IPS-11a (cell line): ENCODE measurements around the gene S100PBP.

Experiments used
- H3K4me3 ChIP-seq: one replicate; pipeline ENCODE4 v1.5.1; 2013; ENCODE audit warnings: low read depth, low read length, control low read depth

S100PBP gene

DNA sequence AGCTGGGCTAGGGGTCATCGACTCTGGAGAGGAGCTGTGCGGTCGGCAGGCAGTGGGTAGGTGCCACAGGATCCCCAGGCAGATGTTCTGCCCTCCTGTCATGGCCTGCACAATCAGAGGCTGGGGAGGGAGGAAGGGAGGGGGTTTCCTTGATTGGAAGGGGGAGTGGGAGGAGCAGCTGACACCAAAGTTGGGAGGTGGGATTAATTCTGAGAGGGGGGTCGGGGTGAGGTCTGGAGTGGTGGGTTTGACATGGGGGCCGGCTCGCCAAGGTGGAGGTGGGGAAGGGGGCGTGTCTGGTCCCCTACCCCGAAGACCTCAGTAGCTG, 68.2 kb downstream of the S100PBP start:
- H3K4me3 ChIP-seq = no peak overlapping the region

DNA sequence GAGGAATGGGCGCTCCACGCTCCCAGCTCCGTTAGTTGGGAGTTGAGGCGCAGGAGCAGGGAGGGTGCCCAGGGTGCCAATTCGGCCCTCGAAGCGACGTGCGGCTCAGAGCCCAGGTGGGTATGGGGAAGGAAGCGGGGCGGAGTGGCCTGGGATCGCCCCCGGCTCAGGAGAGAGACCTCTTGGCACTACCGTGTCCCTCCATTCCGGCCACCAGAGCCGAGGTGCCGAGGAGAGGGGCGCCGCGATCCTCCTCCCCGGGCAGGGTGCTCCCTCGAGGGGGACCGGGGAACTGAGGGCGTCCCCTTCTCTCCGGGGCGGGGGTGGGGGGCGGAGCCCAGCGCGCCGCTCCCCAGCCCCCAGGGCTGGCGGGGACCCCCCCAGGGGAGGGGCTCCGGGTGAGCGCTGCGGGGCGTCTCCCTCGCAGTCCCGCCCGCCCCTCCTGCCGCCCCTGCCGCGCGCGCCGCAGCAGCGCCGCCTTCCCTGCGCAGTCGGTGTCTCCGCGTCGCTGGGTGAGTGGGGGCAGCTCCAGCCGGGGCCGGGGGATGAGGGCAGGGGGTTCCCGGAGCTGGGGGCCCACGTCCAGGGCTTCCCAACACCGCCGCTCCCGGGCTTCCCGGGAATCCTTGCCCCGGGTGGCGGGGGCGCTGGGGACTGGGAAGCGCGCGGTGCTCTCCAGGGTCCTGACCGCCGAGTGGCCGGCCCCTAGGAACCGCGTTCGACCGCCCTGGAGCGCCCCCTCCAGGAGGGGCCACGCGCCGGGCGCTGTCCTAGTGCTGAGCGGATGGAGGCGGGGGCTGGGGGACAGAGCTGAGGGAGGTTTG, 68.8 kb downstream of the S100PBP start, which contains the start of gene HPCA:
Gene HPCA (plus strand): TSS at position 488 of the 824 bp plus-strand sequence. CDS start 2,408 bp downstream, outside the sequence.
- no peak within 1 kb of the TSS for H3K4me3 ChIP-seq

GRCh38 chr1:32886828-32887414, 69.5 kb downstream of the S100PBP start:
- no peak overlapping the region for H3K4me3 ChIP-seq

GRCh38 chr1:32887623-32888022, 70.2 kb downstream of the S100PBP start:
- no peak overlapping the region for H3K4me3 ChIP-seq

DNA sequence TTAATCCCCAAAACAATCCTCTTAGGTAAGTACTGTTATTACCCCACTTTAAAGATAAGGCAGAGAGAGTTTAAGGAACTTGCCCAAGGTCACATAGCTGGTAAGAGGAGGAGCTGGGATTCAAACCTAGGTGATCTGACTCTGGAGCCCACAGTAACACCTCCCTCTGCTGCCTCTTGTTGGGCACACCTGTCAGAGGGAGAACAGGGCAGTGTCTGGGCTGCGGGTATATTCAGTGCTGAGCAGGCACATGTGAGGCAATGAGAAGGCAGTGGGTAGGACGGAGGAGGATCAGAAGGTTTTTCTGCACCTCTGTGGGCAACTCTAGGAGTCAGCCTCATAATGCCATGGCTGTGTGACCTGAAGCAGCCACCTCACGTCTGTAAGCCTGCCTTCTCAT, 70.7 kb downstream of the S100PBP start:
- H3K4me3 ChIP-seq = no peak overlapping the region

DNA sequence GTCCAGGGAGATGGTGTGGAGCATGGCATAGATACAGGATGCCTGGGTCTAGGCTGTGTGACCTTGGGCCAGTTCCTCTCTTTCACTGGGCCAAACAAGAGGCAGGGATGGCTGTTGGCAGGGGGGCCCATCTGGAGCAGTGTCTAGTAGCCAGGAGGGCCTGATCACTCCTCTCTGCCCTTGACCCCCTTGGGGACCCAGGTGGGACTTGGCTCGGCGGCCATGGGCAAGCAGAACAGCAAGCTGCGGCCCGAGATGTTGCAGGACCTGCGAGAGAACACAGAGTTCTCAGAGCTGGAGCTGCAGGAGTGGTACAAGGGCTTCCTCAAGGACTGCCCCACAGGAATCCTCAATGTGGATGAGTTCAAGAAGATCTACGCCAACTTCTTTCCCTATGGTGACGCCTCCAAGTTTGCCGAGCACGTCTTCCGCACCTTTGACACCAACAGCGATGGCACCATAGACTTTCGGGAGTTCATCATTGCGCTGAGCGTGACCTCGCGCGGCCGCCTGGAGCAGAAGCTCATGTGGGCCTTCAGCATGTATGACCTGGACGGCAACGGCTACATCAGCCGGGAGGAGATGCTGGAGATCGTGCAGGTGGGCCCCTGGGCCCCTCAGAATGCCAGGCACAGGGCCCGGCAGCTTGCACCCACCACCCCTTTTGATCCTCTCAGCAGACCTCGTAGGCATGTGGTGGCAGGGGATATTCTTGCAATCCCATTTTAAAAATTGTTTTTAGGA, 71.4 kb downstream of the S100PBP start:
- H3K4me3 ChIP-seq = no peak overlapping the region

GRCh38 chr1:32889731-32890278, 72.4 kb downstream of the S100PBP start:
- no peak overlapping the region for H3K4me3 ChIP-seq

GRCh38 chr1:32890516-32891240, 73.2 kb downstream of the S100PBP start:
- H3K4me3 ChIP-seq = no peak overlapping the region

- H3K4me3 ChIP-seq = no peak overlapping the region
Measured at GRCh38 chr1:32891241-32891570, 73.8 kb downstream of the S100PBP start.

- H3K4me3 ChIP-seq = no peak overlapping the region
Measured at GRCh38 chr1:32891630-32892029, 74.2 kb downstream of the S100PBP start.

DNA sequence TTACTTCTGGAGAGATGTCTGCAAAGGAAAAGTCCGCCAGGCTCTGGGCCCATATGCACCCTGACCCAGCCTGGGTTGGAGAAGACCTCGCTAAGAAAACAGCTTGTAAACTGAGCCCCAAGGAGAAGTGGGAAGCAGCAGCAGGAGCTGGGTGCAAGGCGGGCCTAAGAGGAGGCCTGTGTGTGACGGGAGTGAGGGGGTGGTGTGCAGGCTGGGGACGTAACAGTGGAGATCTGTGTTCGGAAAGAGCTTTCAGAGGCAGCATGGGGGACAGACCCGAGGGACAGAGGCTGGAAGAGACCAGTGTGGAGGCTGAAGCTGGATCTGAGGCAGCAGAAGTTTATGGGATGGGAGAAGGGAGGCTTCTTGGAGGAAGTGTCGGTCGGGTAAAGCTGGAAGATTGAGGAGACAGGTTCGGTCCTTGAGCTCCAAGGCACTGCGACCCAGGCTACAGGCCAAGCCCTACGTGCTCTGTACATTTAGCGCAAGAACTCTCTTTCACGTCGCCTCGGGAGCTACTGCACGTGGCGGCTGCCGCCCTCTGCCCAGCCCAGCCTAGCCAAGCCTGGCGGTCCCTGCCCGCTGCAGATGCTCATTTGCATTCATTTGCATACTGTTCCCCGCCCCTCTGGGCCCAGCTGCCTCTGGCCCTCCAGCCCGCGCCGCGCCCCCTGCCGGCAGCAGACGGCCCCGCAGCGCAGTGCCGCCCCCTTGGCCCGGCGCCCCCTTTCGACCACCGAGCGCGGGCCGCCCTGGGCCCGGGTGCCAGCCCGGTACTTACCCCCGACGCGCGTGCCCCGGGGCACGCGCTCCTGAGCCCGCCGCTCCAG, 75.1 kb downstream of the S100PBP start:
- peak overlapping the region; percentile 56 for H3K4me3 ChIP-seq

DNA sequence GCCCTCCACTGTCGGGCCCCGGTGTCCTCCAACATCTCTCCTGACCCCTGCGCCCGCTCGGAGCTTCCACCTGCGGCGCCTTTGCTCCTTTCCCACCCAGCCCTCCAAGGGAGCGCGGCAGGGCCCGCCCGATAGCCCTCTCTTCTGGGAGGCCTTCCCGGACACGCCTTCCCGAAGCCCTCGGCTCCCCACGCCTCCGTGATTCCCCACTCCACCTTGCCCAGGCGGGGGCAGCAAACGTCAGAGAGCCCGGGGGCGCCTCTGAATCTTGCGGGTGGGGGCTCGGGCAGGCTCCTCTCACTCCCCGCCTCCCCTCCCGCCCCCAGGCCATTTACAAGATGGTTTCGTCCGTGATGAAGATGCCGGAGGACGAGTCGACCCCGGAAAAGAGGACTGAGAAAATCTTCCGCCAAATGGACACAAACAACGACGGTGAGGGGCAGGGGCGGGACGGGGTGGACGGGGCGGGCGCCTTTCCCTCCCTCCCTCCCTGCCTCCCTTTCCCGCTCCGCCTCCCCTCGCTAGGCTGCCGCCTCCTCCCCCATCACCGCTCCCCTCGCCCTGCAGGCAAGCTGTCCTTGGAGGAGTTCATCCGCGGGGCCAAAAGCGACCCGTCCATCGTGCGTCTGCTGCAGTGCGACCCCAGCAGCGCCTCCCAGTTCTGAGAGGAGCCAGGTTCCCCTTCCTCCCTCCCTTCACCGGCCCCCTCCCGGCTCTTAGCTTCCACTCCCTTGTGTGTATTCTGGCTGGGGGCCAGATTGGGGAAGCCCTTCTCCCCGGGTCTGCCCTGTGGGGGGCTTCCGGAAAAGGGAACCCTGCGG, 76.0 kb downstream of the S100PBP start:
- H3K4me3 ChIP-seq = peak overlapping the region; percentile 56

DNA sequence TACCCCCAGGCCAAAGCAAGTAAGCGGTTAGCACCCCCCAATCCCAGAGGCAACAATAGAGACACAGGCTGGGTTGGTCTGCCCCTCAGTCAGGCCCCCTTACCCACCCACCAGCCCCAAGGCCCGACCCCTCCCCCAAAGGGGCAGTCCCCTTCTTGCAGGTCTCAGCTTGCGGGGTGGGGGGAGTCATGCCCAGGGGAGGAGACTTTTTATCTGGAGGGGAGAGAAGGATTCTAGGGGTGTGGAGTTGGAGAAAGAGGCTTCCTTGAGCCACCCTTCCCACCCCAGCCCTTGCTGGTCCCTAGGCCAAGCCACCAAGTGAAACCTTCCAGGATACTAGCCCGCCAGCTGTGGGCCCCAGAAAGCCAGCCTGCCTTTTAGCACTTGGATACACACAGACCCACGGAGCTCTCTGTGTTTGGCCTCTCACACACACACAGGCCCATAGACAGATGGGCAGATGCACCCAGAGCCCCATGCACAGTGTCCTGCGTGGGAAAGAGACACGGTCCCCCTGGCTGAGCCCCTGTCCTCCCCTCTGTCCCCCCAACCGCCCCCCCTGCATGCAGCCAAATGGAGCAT, 76.7 kb downstream of the S100PBP start:
- peak overlapping the region; percentile 41 for H3K4me3 ChIP-seq

- H3K4me3 ChIP-seq = no peak overlapping the region
Measured at GRCh38 chr1:32894681-32895080, 77.2 kb downstream of the S100PBP start.

- H3K4me3 ChIP-seq = no peak overlapping the region
Measured at GRCh38 chr1:32895325-32896215, 78.1 kb downstream of the S100PBP start.

GRCh38 chr1:32896451-32896850, 79.0 kb downstream of the S100PBP start:
- no peak overlapping the region for H3K4me3 ChIP-seq

DNA sequence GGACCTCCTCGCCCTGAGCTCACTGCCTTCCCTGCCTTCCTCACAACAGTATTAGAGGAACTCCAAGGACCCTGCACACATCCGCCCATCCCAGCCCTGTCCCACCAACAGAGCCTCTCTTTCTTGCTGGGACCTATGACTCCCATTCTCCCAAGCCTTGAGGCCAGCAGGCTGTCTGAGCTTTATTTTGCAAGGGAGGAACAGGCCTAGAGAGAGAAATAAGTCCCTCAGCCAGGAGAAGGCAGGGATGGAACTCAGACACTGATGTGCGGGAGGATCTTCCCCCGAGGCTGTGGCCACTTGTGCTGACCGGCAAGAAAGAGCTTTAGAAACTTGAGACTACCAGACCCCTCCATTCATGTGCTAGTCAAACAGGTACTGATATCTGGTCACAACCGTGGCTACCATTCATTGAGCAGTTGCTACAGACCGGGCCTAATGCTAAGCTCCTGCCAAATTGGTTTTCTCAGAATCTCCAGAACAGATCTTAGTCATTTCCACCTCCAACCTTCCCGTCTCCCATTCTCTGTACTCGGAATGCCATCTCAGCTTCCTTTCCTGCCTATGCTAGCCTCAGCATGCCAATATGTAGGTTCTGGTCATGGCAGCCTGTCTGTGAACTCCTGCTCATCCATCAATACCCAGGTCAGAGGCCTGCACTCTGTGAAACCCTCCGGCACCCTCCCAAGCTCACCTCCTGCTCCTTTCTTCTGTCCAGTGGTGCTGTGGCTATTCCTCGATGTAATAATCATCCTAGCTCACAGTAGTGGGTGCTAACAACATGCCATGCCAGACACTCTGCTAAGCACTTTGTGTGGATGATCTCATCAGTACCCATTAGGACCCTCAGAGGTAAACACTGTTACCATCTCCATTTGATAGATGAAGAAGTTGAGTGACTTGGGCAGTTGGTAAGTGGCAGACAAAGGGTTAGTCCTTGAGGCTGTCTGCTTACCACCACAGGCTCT, 79.9 kb downstream of the S100PBP start:
- no peak overlapping the region for H3K4me3 ChIP-seq
